HK-2 (cell line): Measurements from ENCODE around the gene SERPINB7.

ENCODE experiments used
- DNase-seq: peaks from one replicate; pipeline ENCODE4 v3.0.0-alpha.2; 2018; ENCODE audit not compliant: unreplicated experiment

The SERPINB7 gene

DNA sequence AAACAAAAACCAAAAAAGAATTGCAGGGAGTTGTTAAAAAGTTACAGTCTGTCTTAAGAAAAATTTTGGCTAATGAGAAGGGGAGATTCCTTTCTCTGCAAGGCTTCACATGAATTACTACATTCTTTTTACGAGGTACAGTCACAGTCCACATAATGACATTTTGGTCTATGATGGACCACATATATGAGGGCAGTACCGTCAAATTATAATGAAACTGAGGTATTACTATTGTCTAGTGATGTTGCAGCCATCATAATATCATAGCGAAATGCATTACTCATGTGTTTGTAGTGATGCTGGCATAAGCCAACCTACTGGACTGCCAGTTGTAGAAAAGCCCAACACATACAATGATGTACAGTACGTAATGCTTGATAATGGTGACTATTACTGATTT lies 12.5 kb downstream of the SERPINB7 start:
- DNase-seq: no peak

DNA sequence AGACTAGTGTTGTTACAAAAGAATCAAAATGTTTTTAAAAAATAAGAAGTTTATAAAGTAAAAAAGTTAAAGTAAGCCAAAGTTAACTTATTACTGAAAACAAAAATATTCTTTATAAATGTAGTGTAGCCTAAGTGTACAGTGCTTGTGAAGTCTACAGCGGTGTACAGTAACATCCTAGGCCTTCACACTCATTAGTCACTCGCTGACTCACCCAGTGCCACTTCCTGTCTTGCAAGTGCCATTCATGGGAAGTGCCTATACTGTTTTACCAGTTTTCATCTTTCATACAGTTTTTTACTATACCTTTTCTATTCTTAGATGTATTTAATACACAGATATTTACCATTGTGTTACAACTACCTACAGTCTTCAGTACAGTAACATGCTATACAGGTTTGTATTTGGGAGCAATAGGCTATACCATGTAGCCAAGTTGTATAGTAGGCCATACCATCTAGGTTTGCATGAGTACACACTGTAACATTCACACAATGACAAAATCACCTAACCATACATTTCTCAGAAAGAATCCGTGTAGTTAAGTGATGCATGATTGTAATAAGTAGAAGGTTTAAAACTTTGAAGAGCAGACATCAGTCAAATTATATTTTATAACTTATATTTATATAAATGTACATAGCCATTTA lies 13.4 kb downstream of the SERPINB7 start:
- peak; percentile 21 for DNase-seq

DNA sequence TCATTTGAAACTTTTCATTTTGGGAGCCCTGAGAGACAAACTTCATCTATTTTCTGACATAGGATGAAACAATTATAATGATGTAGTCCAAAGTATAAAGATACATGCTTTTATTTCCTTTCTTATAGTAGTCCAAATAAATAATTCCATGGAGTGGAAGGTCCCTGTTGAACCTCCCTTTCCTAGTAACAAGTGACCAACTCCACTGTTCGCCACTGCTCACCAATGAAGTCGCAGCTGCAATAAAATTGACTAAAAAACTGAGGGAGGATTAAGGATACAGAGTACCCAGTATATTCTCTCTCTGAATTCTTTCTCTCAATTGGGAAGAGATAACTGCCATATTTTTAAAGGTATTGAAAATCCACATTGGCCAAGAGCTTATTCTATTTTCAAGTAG lies 14.1 kb downstream of the SERPINB7 start:
- DNase-seq: no peak

DNA sequence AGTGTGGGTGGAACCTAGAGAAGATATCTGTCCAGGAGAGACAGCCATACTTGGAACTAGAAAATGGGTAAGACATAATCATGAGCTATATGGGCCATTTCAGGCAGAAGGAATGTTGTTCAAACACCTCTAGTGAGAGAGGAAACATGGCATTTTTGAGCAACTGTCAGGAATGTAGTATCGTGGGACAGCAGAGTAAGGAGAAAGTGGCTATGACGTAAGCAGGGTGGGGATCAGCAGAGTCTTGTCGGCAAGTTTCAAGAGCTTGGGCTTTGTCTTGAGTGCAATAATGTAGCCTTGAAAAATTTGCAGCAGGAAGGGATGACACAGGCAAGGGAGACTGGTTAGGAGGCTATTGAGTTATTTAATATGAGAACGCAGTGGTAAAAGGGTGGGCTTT lies 20.4 kb downstream of the SERPINB7 start:
- no peak for DNase-seq

DNA sequence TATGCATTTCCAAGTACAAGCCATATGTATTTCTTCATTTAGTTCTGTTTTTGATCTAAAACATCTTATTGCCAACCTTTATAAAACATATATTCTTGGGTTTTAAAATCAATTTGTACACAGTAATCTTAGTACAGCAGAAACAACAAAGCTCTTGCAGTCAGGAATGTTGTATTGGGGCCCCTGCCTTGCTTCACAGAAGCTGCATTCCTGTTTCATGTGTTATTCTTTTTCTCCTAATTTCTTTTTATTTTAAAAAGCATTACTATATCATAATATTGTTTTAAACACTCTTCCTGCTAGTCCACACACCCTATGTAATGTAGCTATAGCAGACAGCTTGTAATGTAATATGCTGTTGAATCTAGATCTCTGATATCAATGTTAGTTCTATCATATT lies 24.0 kb downstream of the SERPINB7 start:
- no peak for DNase-seq

DNA sequence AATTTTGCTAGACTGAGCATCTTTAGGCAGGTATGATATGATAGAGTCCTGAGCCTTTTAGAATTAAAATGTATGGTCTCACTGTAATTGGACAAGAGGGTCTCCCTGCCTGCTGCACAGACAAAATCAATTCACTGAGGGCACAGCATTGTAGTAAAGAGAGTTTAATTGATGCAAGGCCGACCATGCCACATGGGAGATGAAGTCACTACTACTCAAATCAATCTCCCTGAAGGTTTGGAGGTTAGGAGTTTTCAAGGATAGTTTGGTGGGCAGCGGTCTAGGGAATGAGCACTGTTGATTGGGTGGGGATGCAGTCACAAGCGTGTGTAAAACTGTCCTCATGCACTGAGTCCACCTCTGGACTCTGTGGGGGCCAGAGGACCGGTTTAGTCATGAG lies 26.1 kb downstream of the SERPINB7 start:
- no peak for DNase-seq

DNA sequence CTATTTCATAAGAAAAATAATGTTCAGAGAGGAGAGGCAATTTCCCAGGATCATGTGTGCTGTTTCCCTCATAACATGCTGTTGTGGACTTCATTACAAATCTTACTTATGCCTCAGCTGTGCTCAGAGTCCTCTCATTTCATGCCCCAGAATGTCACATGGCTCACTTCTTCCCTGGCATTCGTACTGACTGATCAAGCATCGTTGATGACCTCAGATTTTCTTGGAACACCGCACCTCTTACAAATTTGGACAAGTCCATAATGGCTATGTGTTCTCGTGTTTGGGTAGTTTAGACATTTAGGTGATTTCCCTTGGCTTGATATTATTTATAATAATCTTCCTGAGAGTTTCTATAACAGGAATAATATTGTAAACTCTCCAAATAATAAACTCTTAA lies 32.9 kb downstream of the SERPINB7 start:
- DNase-seq: no peak

DNA sequence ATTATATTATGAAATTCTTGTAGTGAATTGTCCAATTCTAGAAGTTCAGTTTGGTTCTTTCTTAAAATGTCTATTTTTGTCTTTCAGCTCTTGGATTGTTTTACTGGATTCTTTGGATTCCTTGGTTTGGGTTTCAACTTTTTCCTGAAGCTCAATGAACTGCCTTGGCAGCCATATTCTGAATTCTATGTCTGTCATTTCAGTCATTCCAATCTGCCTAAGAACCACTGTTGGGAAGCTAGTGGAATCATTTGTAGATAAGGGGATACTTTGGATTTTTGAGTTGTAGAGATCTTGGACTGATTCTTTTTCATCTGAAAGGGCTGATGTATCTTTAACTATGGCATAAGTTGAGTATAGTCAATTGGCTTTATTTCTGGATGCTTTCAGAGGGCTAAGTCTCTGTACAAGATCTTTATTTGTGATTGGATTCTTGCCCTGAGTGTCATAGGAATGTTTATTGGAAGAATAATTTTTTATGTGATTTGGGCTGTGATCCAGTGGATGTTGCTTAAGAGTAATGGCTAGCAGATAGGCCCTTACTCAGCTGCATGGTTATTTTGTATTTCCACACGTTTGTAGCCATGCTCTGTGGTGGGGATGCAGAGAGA lies 42.3 kb downstream of the SERPINB7 start:
- DNase-seq: no peak

DNA sequence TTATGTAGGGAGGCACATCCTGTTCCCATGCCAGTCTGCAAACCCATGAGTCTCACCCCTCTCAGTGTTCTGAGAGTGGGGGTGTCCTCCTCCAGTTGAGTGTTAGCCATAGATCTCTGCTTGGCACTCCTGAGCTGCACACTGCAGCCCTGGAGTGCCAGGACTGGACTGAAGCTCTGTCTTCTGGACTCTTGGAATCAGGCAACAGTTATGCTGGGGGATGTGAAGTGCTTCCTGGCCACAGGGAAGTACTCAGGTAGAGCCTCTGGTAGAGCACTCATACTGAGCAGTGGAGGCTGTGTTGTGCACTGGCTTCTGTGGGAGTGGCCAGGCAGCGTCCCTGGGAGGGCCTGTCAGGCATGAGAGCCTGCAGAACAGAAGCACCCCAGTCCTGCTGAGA lies 43.0 kb downstream of the SERPINB7 start:
- no peak for DNase-seq

DNA sequence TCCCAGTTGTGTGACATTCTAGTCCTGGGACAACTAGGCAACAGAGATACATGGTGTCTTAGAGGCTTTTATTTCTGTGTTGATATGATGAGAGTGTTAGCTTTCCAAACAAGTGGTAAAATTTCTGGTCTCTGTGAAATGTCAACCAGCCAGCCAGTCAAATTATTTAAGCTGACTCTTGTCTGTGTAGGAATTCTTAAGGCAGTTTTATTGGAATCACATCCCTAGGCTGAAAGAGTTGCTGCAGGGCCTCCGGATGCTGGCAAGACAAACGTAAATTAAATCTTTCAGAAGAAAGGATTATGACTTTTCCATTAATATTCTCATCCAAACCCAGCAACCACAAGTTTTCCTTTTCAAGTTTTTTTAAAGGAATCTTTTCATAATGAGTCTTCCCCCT lies 44.6 kb downstream of the SERPINB7 start:
- no peak for DNase-seq

DNA sequence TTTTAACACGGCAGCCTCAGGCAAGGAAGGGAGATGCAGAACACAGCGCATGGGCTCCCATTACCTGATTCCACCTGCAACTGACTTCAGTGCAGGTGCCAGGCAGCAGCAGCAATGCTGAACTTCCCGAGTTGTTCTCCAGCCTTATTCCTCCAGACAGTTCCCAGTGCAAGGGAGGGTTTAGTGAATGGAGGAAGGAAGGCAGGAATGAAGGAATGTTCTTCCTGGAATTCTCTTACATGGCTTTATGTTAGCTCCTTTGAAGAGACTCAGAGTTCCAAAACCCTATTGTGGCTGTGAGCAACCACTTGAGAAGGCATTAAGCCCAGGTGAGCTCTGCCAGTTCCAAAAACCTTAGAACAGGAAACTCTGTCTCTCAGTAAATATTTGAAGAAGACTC lies 45.5 kb downstream of the SERPINB7 start:
- no peak for DNase-seq

DNA sequence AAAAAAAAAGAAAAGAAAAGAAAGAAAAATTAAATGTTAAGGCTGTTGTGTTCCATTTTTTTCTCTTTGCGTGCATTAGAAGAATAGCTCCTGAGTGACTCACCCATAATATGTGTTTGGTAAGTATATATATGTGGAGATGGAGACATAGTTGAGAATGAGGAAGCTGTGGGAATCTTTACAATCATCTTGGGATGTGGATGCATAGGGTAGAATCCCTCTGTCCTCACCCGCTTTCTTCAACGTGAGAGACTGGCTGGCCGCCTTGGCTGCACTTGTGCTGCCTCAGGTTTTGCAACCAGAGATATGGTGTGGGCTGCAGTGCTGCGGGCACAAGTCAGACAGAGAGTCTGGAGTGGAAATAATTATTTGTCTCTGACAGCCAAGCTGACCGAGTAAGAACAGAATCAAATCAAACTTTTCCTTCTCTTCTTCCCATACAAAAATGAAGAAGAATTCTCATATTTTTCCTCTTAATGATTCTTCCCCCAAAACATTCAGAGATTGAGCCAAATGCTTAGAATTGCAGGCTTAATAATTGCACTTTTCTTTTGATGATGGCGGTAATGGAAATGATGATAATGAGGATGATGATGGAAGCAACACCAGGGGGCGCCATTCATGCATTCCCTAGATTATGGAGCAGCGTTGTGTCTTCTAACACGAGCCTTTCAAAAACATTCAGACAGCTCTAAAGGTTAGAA lies 48.5 kb downstream of the SERPINB7 start:
- no peak for DNase-seq

DNA sequence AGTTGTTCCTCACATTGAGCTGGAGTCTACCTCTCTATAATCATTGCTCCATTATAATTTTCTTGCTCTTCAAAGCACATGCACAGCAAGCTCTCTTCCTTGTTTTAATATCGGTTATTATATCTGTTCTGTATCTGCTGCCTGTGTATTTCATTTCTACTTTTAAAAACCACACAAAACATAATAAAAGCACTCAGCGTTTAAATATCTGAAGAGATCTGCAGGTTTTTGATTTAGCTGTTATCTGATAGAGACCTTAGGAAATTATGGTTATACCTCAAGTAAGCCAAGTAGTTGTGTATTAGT lies 49.0 kb downstream of the SERPINB7 start:
- no peak for DNase-seq

DNA sequence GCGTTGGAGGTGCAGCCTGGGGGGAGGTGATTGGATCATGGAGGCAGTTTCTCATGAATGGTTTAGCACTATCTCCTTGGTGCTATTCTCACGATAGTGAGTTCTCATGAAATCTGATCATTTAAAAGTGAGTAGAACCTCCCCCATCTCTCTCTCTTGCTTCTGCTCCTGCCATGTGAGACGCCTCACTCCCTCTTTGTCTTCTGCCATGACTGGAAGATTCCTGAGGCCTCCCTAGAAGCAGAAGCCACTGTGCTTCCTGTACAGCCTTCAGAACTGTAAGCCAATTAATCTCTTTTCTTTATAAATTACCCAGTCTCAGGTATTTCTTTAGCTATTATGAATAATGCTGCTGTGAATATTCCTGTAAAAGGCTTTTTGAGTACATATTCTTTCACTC lies 52.9 kb downstream of the SERPINB7 start:
- DNase-seq: no peak

DNA sequence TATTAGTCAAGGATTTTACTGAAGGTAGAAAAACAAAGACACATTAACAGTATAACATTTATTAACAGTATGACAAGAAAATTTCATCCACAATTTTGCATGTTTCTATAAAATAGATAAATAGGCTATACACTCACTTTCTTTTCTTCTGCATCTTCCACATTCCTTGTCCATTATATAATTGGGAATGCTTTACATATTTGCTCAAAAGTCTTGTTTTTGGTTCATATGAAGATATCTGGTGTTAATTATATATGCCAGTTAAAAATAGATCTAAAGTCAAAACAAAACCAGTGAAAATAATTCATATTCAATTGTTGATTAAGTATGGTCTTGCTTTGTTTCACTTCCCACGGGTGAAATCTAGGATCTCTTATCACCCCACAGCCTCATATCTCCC lies 53.4 kb downstream of the SERPINB7 start:
- DNase-seq: no peak

DNA sequence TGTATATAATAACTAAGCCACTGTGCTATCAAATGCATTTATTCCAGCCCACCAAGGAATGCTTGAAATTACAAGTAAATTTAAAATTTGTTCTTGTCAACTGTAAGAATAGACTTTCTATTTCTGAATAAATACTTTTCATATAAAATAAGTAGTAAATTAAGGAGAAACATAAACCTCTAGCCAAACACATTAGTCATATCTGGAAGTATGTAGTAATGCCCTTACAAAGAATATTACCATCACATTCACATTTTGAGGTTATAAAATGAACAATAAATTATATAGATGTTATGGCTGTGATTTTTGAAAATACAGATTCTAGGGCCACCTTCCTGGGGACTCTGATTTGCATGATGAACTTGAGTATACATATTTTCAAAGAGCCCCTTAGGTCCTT lies 54.7 kb downstream of the SERPINB7 start:
- DNase-seq: no peak

DNA sequence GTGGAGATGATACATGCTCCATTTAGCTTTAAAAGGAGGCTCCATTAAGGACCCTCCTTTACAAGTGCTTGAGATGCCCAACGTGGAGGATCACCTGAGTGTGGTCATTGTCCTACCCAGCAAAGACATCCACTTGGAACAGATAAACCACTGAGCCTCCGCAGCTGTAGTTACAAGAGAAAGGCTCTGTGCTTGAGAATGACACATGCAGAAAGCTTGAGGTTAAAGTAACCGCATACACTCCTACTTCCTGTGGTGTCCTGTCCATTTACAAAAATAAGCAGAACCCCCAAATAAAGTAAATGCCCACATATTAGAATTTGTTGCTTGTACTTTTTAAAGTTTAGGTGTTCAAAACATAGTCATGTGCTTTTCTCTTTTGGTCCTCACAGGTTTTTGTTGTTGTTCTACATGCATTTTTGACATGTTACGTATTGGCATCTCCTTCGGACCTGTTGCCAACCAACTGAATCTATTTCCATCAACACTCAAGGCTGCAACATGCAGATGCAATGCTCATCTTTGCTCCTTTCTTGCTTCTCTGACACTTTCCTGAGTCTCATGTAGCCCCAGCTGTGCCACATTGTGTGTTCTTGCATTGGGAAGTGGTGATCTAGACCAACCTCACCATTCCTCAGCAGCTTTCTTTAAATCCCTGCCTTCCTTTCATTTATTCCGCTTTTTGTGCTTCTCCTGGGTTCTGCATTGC lies 56.0 kb downstream of the SERPINB7 start:
- DNase-seq: no peak

DNA sequence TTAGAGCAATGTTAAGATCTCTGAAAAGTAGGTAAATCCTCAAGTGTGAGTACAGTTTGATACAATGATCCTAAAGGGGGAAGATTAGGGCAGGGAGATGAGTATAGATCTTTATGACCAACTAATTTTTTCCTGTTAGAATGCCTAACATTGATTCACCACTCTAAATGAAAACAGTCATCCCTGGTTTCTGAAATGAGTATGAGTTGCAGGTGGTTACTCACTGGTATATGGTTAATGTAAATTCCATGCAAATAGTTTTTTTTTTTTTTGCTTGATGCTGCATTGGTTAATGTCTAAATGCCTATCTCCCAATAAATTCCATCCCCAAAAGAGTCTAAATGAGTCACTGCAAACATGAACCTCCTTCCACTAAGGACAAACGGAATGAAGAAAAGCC lies 57.3 kb downstream of the SERPINB7 start:
- no peak for DNase-seq

DNA sequence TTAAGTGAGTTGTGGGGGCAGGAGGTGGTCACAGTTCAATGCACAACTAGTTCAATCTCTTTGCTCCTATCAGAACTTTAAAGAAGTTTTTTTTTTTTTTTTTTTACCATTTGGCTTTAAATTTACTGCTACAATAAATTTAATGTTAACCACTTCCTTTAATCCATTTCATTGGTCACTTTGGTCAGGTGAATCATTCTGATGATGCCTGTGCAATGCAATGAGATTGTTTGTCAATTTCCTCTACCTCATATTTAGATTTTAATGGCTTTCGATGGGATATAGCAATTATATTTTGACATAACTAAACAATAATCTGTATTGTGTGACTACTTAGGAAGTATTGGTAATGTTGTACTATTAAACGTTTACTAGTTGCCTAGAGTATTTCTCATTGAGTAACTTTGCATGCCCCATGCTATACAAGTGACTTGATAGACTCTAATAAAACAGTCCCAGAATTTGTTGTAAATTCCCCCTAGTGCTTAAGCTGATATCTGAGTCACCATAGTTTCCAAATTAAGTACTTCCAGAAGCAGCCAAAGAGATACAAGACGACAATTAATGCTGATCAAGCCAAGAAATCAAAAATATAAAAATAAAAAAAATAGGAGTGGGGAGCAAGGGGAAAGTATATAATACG lies 59.4 kb downstream of the SERPINB7 start:
- no peak for DNase-seq

DNA sequence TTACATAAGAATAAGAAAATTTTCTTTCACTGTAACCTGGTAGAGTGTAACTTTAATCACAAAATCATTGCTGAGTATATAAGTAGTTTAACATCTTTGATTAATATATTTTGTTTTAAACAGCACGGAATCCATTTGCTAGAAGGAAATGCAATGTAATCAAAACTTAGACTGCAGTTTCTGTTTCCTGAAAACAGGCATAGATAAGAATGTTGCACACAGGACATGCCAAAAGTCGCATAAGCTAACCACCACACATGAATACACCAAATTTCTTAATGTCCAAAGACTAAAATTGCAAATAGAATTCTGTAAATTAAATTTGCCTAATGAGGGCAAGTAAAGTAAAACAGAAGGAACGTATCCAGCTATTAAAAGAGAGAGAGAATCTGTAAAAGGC lies 61.2 kb downstream of the SERPINB7 start:
- no peak for DNase-seq

DNA sequence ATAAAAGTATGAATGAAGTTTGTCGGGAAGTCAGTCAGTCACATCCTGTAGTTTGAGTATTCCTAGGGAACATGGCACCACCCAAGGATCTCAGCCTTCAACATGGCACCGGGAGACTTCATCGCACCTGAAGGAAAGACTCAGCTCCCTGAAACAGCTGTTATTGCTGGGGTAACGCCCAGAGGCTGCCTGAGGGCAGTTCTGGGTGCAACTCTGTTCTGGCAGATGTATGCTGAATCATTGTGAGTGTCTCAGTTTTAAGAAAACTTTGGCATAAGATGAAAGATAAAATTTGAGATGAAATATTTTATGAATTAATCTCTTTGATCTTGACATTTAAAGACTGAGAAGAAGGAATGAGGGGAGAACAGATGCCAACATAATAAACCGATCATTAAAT lies 62.4 kb downstream of the SERPINB7 start:
- DNase-seq: no peak

DNA sequence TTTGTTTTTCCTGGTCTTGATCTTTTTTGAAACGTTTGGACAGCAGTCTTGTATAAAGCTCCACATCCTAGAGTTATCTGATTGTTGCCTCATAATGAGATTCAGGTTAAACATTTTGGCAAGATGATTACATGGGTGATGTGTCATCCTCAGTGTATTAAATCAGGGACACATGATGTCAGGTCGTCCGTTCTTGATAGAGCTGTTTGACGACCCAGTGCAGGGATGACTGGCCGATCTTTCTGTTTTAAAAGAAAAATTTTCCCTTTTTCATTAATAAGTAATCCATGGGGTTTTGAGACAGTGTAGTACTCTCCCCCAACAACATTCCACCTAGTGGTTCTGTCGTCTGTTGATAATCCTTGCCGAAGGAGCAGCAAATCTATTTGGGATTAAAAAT lies 67.8 kb downstream of the SERPINB7 start:
- no peak for DNase-seq

DNA sequence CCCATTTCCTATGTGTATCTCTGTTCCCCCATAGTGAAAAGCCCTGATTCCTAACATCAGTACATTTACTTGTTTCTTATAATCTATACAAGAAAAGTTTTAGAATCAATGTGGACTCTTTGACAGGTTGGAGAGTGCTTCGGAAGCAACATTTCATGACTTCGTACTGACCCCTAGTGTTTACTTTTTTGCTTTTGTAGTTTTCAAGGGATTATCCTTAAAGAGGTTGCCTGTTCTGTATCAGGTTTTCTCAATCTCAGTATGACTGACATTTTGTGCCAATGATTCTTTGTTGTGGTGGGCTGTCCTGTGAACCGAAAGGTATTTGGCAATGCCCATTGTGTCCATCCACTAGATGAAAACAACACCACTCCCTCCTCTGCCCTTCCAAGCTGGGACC lies 69.0 kb downstream of the SERPINB7 start:
- DNase-seq: no peak
